Gastrocnemius medialis (tissue), 4 donors: ENCODE measurements around the gene ALK. TPM values are rescaled to one million over a fixed set of nuclear protein-coding genes. Genes with fewer than 3 reads are reported as not detected.
A peak's percentile ranks its signal among the peaks of the same experiment; 100 is the strongest.

Experiments used
- ATAC-seq, 2 donors: fragments of 150-250 bp; one replicate each; pipeline ENCODE4 v1.9.1; 2016
- DNase-seq, 2 donors: peaks; one replicate each; pipeline ENCODE4 v3.0.0-alpha.2; 2019
- H3K27ac ChIP-seq, 4 donors: fragments of 200-600 bp; sonication (generic); 1 replicate in 1 of 4; 2 replicates in 3 of 4; pipeline ENCODE4 v1.5.1; 2016 to 2018; ENCODE audit warnings: mild to moderate bottlenecking in 2 of 4, moderate library complexity in 1 of 4
- H3K27me3 ChIP-seq, 3 donors: fragments of 200-600 bp; sonication (generic) in 2 of 3; 1 replicate in 1 of 3; 2 replicates in 2 of 3; pipeline versions ENCODE4 v1.5.1 to v1.6.0; 2016 to 2019; ENCODE audit warnings: mild to moderate bottlenecking in 1 of 3, moderate library complexity in 1 of 3
- H3K36me3 ChIP-seq, 2 donors: fragments of 200-600 bp; sonication (generic) in 1 of 2; one replicate each; pipeline ENCODE4 v1.5.1; 2017 to 2018
- H3K4me1 ChIP-seq, 2 donors: fragments of 200-600 bp; sonication (generic) in 1 of 2; one replicate each; pipeline ENCODE4 v1.5.1; 2016 to 2017; ENCODE audit warnings: mild to moderate bottlenecking in 2 of 2
- H3K4me3 ChIP-seq, 4 donors: fragments of 200-600 bp; sonication (generic) in 3 of 4; 1 replicate in 1 of 4; 2 replicates in 3 of 4; pipeline ENCODE4 v1.5.1; 2016 to 2019; ENCODE audit warnings: mild to moderate bottlenecking in 2 of 4
- H3K9me3 ChIP-seq, 3 donors: fragments of 200-600 bp; sonication (generic) in 2 of 3; 1 replicate in 1 of 3; 2 replicates in 2 of 3; pipeline ENCODE4 v1.5.1; 2016 to 2019
- CTCF ChIP-seq, 5 experiments: fragments of 450-650 bp in 3 of 5; fragments of 200-600 bp in 2 of 5; sonication (generic) in 2 of 5; IDR thresholded peaks in 4 of 5; conservative IDR thresholded peaks in 1 of 5; 1 replicate in 4 of 5; 2 replicates in 1 of 5; pipeline ENCODE4 v1.5.1; 2016 to 2019; ENCODE audit warnings: antibody characterized with exemption in 5 of 5, mild to moderate bottlenecking in 3 of 5, moderate library complexity in 3 of 5
- POLR2A ChIP-seq, 2 donors: fragments of 450-650 bp; IDR thresholded peaks; one replicate each; pipeline ENCODE4 v1.6.1; 2017; ENCODE audit warnings: antibody characterized with exemption in 2 of 2, mild to moderate bottlenecking in 2 of 2, moderate library complexity in 2 of 2
- in situ Hi-C, 4 donors: fragments of 200-750 bp; cut with MboI; loops; one replicate each; pipeline versions ENCODE4 v1.15.0 to v1.8.0; 2017; ENCODE audit warnings: low sequenced_read_pairs in 4 of 4
- intact Hi-C: fragments of 100-400 bp; cut with DNase I; formaldehyde crosslinking; loops from one replicate; pipeline ENCODE4 v1.15.1; 2023; ENCODE audit warnings: low total_unique reads
- total RNA-seq, 4 donors: library from RNA; depleted of rRNA; stranded (reverse); fragments of >200 nt; gene quantifications; one replicate each; pipeline versions ENCODE4 v1.1.0 to v1.2.3, GENCODE V29; 2016

ALK gene
- total RNA-seq, 4 donors from 2014 or later = not detected

GRCh38 chr2:29747786-29748470, 173.5 kb downstream of the ALK start:
- DNase-seq (no peak), ATAC-seq (peak in 1 of 2 donors; percentile 56)
- Histone ChIP-seq H3K4me1 (no peaks in the 10 kb centered on the region), H3K36me3 (no peaks in the 10 kb centered on the region), H3K27ac (no peak overlapping the region), H3K9me3 (no peaks in the 10 kb centered on the region), H3K27me3 (no peaks in the 10 kb centered on the region), H3K4me3 (no peak overlapping the region)
- in situ Hi-C loops = no loop called here
- no peak for TF ChIP-seq POLR2A (IDR thresholded peaks at IDR 0.05)
- no peak for TF ChIP-seq CTCF (IDR thresholded peaks at IDR 0.05 in 4 of 5, conservative IDR thresholded peaks at IDR 0.05 in 1 of 5)
- intact Hi-C loops = no loop called here

- intact Hi-C loops (no loop called here), in situ Hi-C loops (no loop called here)
- no peak for ATAC-seq
These were observed 176.4 kb downstream of the ALK start for GRCh38 chr2:29744976-29745375.

GRCh38 chr2:29743516-29743915, 177.9 kb downstream of the ALK start:
- no peaks in the 10 kb centered on the region for H3K36me3 ChIP-seq
- H3K4me3 ChIP-seq = no peak overlapping the region
- no peak for TF ChIP-seq POLR2A (IDR thresholded peaks at IDR 0.05)
- no peak for TF ChIP-seq CTCF (IDR thresholded peaks at IDR 0.05 in 4 of 5, conservative IDR thresholded peaks at IDR 0.05 in 1 of 5)
- in situ Hi-C loops = no loop called here
- no peak overlapping the region for H3K27ac ChIP-seq
- intact Hi-C loops = no loop called here
- ATAC-seq = no peak
- H3K9me3 ChIP-seq = no peaks in the 10 kb centered on the region
- H3K27me3 ChIP-seq = no peaks in the 10 kb centered on the region
- DNase-seq = no peak
- no peaks in the 10 kb centered on the region for H3K4me1 ChIP-seq

More at GRCh38 chr2:29744976-29745375, 176.4 kb downstream of the ALK start:
- H3K4me3 ChIP-seq = no peak overlapping the region
- H3K4me1 ChIP-seq = no peaks in the 10 kb centered on the region
- no peaks in the 10 kb centered on the region for H3K9me3 ChIP-seq
- no peaks in the 10 kb centered on the region for H3K36me3 ChIP-seq
- no peaks in the 10 kb centered on the region for H3K27me3 ChIP-seq
- no peak for TF ChIP-seq POLR2A (IDR thresholded peaks at IDR 0.05)
- TF ChIP-seq CTCF (IDR thresholded peaks at IDR 0.05 in 4 of 5, conservative IDR thresholded peaks at IDR 0.05 in 1 of 5) = no peak
- H3K27ac ChIP-seq = no peak overlapping the region
- no peak for DNase-seq

GRCh38 chr2:29742656-29743055, 178.7 kb downstream of the ALK start:
- TF ChIP-seq CTCF (IDR thresholded peaks at IDR 0.05 in 4 of 5, conservative IDR thresholded peaks at IDR 0.05 in 1 of 5) (no peak), POLR2A (IDR thresholded peaks at IDR 0.05) (no peak)
- intact Hi-C loops = no loop called here
- no peaks in the 10 kb centered on the region for H3K36me3 ChIP-seq

GRCh38 chr2:29741132-29741531, 180.3 kb downstream of the ALK start:
- DNase-seq = no peak
- no peaks in the 10 kb centered on the region for H3K4me1 ChIP-seq
- ATAC-seq = no peak
- intact Hi-C loops (no loop called here), in situ Hi-C loops (no loop called here)
- TF ChIP-seq POLR2A (IDR thresholded peaks at IDR 0.05) = no peak
- no peak overlapping the region for H3K27ac ChIP-seq
- no peaks in the 10 kb centered on the region for H3K27me3 ChIP-seq
- H3K36me3 ChIP-seq = no peaks in the 10 kb centered on the region
- H3K4me3 ChIP-seq = no peak overlapping the region
- H3K9me3 ChIP-seq = no peaks in the 10 kb centered on the region

More at GRCh38 chr2:29742656-29743055, 178.7 kb downstream of the ALK start:
- in situ Hi-C loops = no loop called here
- Histone ChIP-seq H3K27me3 (no peaks in the 10 kb centered on the region), H3K4me1 (no peaks in the 10 kb centered on the region), H3K4me3 (no peak overlapping the region), H3K27ac (no peak overlapping the region), H3K9me3 (no peaks in the 10 kb centered on the region)
- DNase-seq = no peak
- ATAC-seq = no peak
